Measurements from ENCODE around the gene CDT1. TPM values are rescaled to one million over a fixed set of nuclear protein-coding genes. Genes with fewer than 3 reads are reported as not detected.

CDT1 gene
- total and polyA plus RNA-seq, 5 donors = 0.27 to 3.1 (median 0.67) TPM

DNA sequence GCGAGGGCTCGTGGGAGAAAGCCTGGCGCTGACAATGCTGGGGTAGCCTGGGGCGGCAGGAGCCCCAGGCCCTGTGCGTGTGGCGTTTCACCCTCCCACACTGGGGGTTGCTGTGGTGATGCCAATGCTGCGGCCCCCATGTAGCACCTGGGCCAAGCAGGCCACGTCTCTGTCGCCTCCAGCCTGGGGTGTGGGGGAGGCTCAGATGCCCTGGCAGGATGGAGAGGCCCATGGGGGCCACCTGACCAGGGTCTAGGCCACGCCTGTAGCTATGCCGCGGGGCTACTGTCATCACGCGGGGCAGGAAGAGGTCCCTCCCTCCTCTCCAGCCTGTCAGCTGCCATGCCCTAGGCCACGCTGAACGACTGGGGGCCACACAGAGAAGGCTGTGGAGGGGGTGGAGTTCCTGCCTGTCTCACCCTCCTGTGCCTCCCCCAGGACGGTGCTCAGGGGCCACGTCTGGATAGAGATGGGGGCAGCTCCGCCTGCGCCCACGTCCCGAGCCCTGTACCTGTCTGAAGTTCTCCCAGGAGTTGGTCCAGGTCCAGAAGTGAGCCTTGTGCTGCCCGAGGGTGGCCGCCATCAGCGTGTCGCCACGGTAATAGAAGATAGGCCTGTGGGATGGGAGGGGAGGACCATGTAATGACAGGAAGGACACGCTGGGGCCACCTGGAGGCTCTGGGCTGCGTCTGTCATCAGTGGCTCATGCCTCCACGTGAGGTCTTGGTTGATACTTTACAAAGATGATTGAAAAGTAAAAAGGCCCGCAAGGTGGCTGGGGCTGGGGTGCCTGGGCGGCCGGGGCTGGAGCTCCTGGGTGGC lies 20.9 kb downstream of the CDT1 start:
- WGBS = 88% methylated on average over 33 of the region's 33 CpGs
- Histone ChIP-seq H3K4me1 (ENCODE audit: control insufficient read depth, insufficient read depth, low read length) (no peaks in the 10 kb centered on the region), H3K4me3 (ENCODE audit: low read length) (no peak overlapping the region), H3K27me3 (ENCODE audit: control insufficient read depth, insufficient read depth) (no peaks in the 10 kb centered on the region), H3K9me3 (ENCODE audit: control insufficient read depth, low read length) (no peaks in the 10 kb centered on the region), H3K27ac (ENCODE audit: low read length) (no peak overlapping the region)
- intact Hi-C loops (cut with DNase I) = no loop called here
- ATAC-seq (no peak), DNase-seq (no peak)

DNA sequence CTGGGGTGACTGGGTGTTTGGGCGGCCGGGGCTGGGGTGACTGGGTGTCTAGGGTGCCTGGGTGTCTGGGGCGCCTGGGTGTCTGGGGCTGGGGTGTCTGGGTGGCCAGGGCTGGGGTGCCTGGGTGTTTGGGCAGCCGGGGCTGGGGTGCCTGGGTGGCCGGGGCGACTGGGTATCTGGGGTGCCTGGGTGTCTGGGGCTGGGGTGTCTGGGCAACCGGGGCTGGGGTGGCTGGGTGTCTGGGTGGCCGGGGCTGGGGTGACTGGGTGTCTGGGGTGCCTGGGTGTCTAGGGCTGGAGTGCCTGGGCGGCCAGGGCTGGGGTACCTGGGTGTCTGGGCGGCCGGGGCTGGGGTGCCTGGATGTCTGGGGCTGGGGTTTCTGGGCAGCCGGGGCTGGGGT lies 21.6 kb downstream of the CDT1 start:
- no peak for DNase-seq
- H3K9me3 ChIP-seq (ENCODE audit: control insufficient read depth, low read length) = no peaks in the 10 kb centered on the region
- no peak overlapping the region for H3K4me3 ChIP-seq (ENCODE audit: low read length)
- ATAC-seq = no peak
- H3K4me1 ChIP-seq (ENCODE audit: control insufficient read depth, insufficient read depth, low read length) = no peaks in the 10 kb centered on the region
- intact Hi-C loops (cut with DNase I) = no loop called here
- H3K27ac ChIP-seq (ENCODE audit: low read length) = no peak overlapping the region
- WGBS = 97% methylated on average over 12 of the region's 12 CpGs
- no peaks in the 10 kb centered on the region for H3K27me3 ChIP-seq (ENCODE audit: control insufficient read depth, insufficient read depth)

DNA sequence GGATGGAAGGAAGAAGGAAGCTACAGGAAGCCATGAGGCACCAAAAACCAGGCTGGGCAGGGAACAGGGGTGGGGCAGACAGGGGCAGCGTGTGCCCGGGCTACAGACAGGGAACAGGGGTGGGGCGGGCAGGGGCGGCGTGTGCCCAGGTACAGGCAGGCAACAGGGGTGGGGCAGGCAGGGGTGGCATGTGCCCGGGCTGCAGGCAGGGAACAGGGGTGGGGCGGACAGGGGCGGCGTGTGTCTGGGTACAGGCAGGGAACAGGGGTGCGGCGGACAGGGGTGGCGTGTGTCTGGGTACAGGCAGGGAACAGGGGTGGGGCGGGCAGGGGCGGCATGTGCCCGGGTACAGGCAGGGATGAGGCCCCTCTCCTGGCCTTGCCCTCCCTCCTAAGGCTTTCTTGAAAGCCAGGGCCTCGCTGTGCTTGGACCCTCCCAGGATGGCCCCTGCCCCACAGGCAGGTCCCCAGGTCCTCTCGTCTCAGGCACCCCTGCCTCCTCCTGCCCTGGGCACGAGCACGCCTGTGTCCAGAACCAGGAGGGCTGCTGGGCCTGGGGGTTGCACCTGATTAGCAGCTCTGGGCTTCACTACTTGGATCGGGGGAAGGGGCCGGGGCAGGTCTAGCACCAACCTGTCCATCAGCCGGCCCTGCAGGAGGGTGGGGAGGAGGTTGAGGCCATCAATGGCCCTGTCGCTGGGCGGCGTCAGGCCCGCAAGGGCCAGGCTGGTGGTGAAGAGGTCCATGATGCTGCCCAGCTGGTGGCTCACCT lies 22.7 kb downstream of the CDT1 start:
- Histone ChIP-seq H3K9me3 (ENCODE audit: control insufficient read depth, low read length) (no peaks in the 10 kb centered on the region), H3K4me3 (ENCODE audit: low read length) (no peak overlapping the region), H3K27ac (ENCODE audit: low read length) (no peak overlapping the region), H3K27me3 (ENCODE audit: control insufficient read depth, insufficient read depth) (no peaks in the 10 kb centered on the region), H3K4me1 (ENCODE audit: control insufficient read depth, insufficient read depth, low read length) (no peaks in the 10 kb centered on the region)
- WGBS = 95% methylated on average over 26 of the region's 26 CpGs
- intact Hi-C loops (cut with DNase I) = no loop called here
- ATAC-seq = no peak
- DNase-seq = no peak

DNA sequence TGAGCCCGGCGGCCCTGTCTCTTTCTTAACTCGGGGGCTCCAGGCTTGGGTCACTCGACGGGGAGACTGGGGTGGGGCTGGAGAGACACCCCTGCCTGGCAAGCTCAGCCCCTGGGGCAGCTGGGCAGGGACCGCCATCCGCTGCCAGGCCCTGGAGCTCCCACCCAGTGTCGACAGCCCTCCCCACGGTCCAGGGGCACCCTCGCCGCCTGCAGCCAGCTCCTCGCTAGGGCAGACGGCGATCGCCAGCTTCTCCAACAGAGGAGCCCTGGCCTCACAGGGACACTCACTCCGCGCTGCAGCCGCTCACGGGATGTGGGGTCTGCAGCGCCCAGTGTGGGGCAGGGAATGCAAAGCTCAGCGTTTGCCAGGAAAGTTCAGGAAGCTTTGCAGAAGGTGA lies 24.1 kb downstream of the CDT1 start:
- no peaks in the 10 kb centered on the region for H3K27me3 ChIP-seq (ENCODE audit: control insufficient read depth, insufficient read depth)
- 92% methylated on average over 21 of the region's 21 CpGs for WGBS
- no peak overlapping the region for H3K27ac ChIP-seq (ENCODE audit: low read length)
- H3K4me1 ChIP-seq (ENCODE audit: control insufficient read depth, insufficient read depth, low read length) = no peaks in the 10 kb centered on the region
- no peaks in the 10 kb centered on the region for H3K9me3 ChIP-seq (ENCODE audit: control insufficient read depth, low read length)
- ATAC-seq (no peak), DNase-seq (no peak)
- no peak overlapping the region for H3K4me3 ChIP-seq (ENCODE audit: low read length)
- intact Hi-C loops (cut with DNase I) = no loop called here

DNA sequence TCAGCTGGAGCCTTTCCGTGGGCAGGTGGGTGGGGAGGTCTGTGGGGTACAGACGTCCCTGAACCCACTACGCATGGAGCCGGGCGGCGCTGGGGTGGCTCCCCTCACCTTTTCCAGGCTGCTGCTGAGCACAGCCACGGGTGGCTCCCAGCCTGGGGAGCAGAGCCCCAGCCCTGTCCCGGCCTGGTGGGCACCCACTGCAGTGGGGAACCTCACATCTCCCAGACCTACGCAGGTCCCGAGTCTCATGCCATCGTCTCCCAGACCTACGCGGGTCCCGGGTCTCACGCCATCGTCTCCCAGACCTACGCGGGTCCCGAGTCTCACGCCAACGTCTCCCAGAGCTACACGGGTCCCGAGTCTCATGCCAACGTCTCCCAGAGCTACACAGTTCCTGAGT lies 25.1 kb downstream of the CDT1 start:
- intact Hi-C loops (cut with DNase I) = no loop called here
- H3K27ac ChIP-seq (ENCODE audit: low read length) = no peak overlapping the region
- no peaks in the 10 kb centered on the region for H3K9me3 ChIP-seq (ENCODE audit: control insufficient read depth, low read length)
- DNase-seq = no peak
- no peak overlapping the region for H3K4me3 ChIP-seq (ENCODE audit: low read length)
- no peak for ATAC-seq
- WGBS = 89% methylated on average over 24 of the region's 24 CpGs
- no peaks in the 10 kb centered on the region for H3K27me3 ChIP-seq (ENCODE audit: control insufficient read depth, insufficient read depth)
- no peaks in the 10 kb centered on the region for H3K4me1 ChIP-seq (ENCODE audit: control insufficient read depth, insufficient read depth, low read length)

DNA sequence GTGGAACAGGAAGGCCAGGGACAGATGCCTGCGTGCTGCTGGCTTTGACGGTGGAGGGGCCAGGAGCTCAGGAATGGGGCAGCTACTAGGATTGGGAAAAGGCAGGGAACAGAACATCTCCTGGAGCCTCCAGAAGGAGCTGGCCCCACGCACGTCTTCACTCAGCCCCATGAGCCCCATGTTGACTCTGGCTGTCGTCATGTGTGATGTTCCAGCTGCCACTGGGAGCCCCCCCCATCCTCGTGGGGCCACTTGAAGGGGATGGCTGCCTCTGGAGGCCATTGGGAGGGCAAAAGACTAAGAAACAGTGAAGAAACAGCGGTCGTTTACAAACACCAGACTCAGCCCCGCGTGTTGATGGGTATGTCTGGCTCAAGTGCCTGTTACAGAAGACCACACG lies 26.7 kb downstream of the CDT1 start:
- no peaks in the 10 kb centered on the region for H3K27me3 ChIP-seq (ENCODE audit: control insufficient read depth, insufficient read depth)
- peak; percentile 64 to 65 for ATAC-seq
- H3K9me3 ChIP-seq (ENCODE audit: control insufficient read depth, low read length) = no peaks in the 10 kb centered on the region
- intact Hi-C loops (cut with DNase I) = no loop called here
- no peak overlapping the region for H3K27ac ChIP-seq (ENCODE audit: low read length)
- WGBS = 55% methylated on average over 11 of the region's 11 CpGs
- no peaks in the 10 kb centered on the region for H3K4me1 ChIP-seq (ENCODE audit: control insufficient read depth, insufficient read depth, low read length)
- no peak overlapping the region for H3K4me3 ChIP-seq (ENCODE audit: low read length)
- peak; percentile 72 to 82 (median 79) for DNase-seq

DNA sequence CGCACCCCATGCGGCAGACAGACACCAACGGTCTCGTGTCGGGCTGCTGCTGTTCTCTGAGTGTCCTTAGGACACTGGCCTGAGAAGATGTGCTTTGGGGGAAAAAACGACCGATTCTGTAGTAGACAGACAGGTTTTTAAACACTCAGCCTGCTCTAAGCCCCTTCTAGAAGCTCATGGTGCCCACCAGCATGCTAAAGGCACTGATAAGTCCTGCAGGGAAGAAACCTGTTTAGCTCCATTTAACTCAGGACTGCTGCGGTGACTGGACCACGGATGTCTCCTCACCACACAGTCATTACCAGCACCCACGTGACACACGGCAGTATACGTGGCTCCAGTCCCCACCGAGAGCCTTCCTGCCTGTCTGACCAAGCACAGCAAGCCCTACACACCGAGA lies 27.2 kb downstream of the CDT1 start:
- intact Hi-C loops (cut with DNase I) = no loop called here
- Histone ChIP-seq H3K4me3 (ENCODE audit: low read length) (no peak overlapping the region), H3K4me1 (ENCODE audit: control insufficient read depth, insufficient read depth, low read length) (no peaks in the 10 kb centered on the region), H3K27ac (ENCODE audit: low read length) (no peak overlapping the region), H3K27me3 (ENCODE audit: control insufficient read depth, insufficient read depth) (no peaks in the 10 kb centered on the region), H3K9me3 (ENCODE audit: control insufficient read depth, low read length) (no peaks in the 10 kb centered on the region)
- WGBS = 92% methylated on average over 14 of the region's 14 CpGs
- DNase-seq (no peak), ATAC-seq (no peak)

DNA sequence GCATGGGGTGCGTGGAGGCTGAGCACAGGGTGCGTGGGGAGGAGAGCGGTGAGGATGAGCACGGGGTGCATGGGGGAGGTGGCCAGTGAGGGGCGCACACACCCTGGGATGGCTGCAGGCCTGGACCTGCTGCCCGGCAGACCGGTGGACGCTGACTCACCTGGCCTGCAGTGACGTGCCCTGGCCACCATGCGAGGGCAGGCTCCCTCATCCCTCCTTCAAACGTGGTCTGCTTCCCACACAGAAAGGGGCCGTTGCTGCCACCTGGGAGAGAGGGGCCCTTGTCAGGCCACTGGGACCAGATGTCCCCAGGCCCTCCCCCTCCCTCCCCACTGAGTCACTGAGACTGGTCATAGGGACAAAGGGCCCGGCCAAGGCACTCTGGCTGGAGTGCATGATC lies 28.2 kb downstream of the CDT1 start:
- DNase-seq (no peak), ATAC-seq (peak in 1 of 2 donors; percentile 6)
- intact Hi-C loops (cut with DNase I) = no loop called here
- H3K27ac ChIP-seq (ENCODE audit: low read length) = no peak overlapping the region
- H3K9me3 ChIP-seq (ENCODE audit: control insufficient read depth, low read length) = no peaks in the 10 kb centered on the region
- H3K4me1 ChIP-seq (ENCODE audit: control insufficient read depth, insufficient read depth, low read length) = no peaks in the 10 kb centered on the region
- H3K27me3 ChIP-seq (ENCODE audit: control insufficient read depth, insufficient read depth) = no peaks in the 10 kb centered on the region
- no peak overlapping the region for H3K4me3 ChIP-seq (ENCODE audit: low read length)
- WGBS = 82% methylated on average over 13 of the region's 13 CpGs

DNA sequence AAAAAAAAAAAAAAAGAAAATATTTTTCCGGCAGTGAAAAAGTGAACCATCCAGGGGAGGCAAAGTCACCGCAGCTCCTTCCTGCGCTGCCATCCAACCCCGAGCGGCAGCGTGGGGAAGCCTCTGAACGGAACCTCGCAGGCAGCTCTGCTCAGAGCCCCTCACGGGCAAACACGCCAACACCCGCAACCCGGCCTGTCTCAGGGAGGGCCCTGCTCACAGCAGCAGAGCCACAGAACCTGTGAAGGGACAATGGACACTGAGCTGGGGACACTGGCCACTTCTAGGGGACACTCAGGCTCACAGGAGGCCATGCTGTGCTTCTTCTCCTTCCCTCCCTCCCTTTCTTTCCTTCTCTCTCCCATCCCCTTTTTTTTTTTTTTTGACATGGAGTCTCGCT lies 29.5 kb downstream of the CDT1 start:
- no peaks in the 10 kb centered on the region for H3K9me3 ChIP-seq (ENCODE audit: control insufficient read depth, low read length)
- H3K4me1 ChIP-seq (ENCODE audit: control insufficient read depth, insufficient read depth, low read length) = no peaks in the 10 kb centered on the region
- no peak overlapping the region for H3K4me3 ChIP-seq (ENCODE audit: low read length)
- intact Hi-C loops (cut with DNase I) = no loop called here
- no peaks in the 10 kb centered on the region for H3K27me3 ChIP-seq (ENCODE audit: control insufficient read depth, insufficient read depth)
- ATAC-seq (no peak), DNase-seq (no peak)
- no peak overlapping the region for H3K27ac ChIP-seq (ENCODE audit: low read length)
- 96% methylated on average over 13 of the region's 13 CpGs for WGBS

DNA sequence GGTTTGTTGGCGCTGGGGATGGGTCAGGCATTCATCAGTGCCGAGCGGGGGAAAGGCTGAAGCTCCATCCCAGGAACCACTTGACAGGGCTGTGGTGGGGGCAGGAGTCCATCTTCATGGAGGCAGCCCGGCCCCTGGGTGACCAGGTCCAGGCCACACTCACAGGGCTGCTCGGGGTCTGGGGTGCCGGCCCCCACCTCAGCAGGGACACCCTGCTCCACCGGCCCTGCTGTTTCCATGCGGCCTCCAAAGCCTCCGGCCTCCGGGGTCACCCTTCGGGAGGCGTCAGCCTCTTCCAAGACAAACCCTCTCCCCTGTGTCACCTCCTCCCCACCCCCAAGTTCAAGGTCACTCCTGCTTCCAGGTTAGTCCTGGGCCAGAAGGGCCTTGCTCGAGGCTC lies 31.1 kb downstream of the CDT1 start:
- no peak for ATAC-seq
- no peaks in the 10 kb centered on the region for H3K27me3 ChIP-seq (ENCODE audit: control insufficient read depth, insufficient read depth)
- H3K27ac ChIP-seq (ENCODE audit: low read length) = no peak overlapping the region
- no peaks in the 10 kb centered on the region for H3K9me3 ChIP-seq (ENCODE audit: control insufficient read depth, low read length)
- WGBS = 92% methylated on average over 13 of the region's 13 CpGs
- intact Hi-C loops (cut with DNase I) = no loop called here
- DNase-seq = no peak
- H3K4me3 ChIP-seq (ENCODE audit: low read length) = no peak overlapping the region
- H3K4me1 ChIP-seq (ENCODE audit: control insufficient read depth, insufficient read depth, low read length) = no peaks in the 10 kb centered on the region

DNA sequence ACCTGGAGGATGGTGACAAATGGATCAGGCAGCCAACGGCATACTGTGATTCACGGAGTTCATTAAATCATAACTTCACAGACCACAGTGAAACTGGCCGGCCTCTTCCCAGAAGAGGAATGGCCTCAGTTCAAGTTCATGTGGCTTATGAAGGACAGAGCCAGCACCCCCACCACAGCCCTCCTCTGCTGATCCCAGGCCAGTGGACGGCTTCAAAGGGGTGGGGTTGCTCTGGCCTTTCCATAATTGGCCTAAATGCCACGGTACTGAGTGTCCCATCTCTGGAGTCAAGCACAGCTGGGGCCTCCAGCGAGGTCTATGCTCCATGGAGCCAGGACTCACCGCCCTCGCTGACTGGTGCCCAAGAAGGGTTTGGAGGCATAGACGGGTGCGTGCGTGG lies 31.8 kb downstream of the CDT1 start:
- peak; percentile 67 to 73 for ATAC-seq
- peak in 2 of 3 donors; percentile 76 to 81 for DNase-seq
- intact Hi-C loops (cut with DNase I) = no loop called here
- H3K27ac ChIP-seq (ENCODE audit: low read length) = no peak overlapping the region
- H3K9me3 ChIP-seq (ENCODE audit: control insufficient read depth, low read length) = no peaks in the 10 kb centered on the region
- 79% methylated on average over 11 of the region's 11 CpGs for WGBS
- no peak overlapping the region for H3K4me3 ChIP-seq (ENCODE audit: low read length)
- no peaks in the 10 kb centered on the region for H3K27me3 ChIP-seq (ENCODE audit: control insufficient read depth, insufficient read depth)
- no peaks in the 10 kb centered on the region for H3K4me1 ChIP-seq (ENCODE audit: control insufficient read depth, insufficient read depth, low read length)
